GM23338 (cell line): ENCODE data around the gene CACNA1C. TPM values are rescaled to one million over a fixed set of nuclear protein-coding genes. Genes with fewer than 3 reads are reported as not detected.

Source experiments
- ATAC-seq: fragments of 200-7000 bp; cut with Tn5 transposase; 3 replicates; pipeline ENCODE4 v1.9.1; 2020
- DNase-seq: peaks from one replicate; pipeline ENCODE4 v3.0.0-alpha.2; 2015; ENCODE audit warnings: low spot score
- H2AFZ ChIP-seq: fragments of 200-600 bp; sonication (generic); 2 replicates; pipeline ENCODE4 v1.8.0; 2016; ENCODE audit warnings: antibody characterized with exemption, mild to moderate bottlenecking, moderate library complexity
- H3F3A ChIP-seq: fragments of 200-600 bp; sonication (generic); replicated peaks from 2 replicates; pipeline ENCODE4 v1.8.0; 2017; ENCODE audit warnings: antibody characterized with exemption, mixed run types, low read depth
- H3K27ac ChIP-seq: fragments of 200-600 bp; sonication (generic); 2 replicates; pipeline ENCODE4 v1.6.1; 2016; ENCODE audit warnings: low read depth
- H3K27me3 ChIP-seq: fragments of 200-600 bp; sonication (generic); 2 replicates; pipeline ENCODE4 v1.8.0; 2016; ENCODE audit warnings: mild to moderate bottlenecking, mixed run types, moderate library complexity; ENCODE audit not compliant: insufficient read depth
- H3K36me3 ChIP-seq: fragments of 200-600 bp; sonication (generic); 2 replicates; pipeline ENCODE4 v1.8.0; 2016; ENCODE audit warnings: mild to moderate bottlenecking; ENCODE audit not compliant: insufficient read depth
- H3K4me1 ChIP-seq: fragments of 200-600 bp; sonication (generic); 2 replicates; pipeline ENCODE4 v1.8.0; 2016; ENCODE audit warnings: mild to moderate bottlenecking, moderate library complexity; ENCODE audit not compliant: insufficient read depth
- H3K4me2 ChIP-seq: fragments of 200-600 bp; sonication (generic); 2 replicates; pipeline ENCODE4 v1.7.1; 2017; ENCODE audit warnings: mixed run types
- H3K4me3 ChIP-seq: fragments of 200-600 bp; sonication (generic); 2 replicates; pipeline ENCODE4 v1.6.1; 2016; ENCODE audit warnings: mixed run types
- H3K79me2 ChIP-seq: fragments of 200-600 bp; sonication (generic); replicated peaks from 2 replicates; pipeline ENCODE4 v1.8.0; 2017; ENCODE audit warnings: mild to moderate bottlenecking; ENCODE audit not compliant: insufficient read depth
- H3K9me2 ChIP-seq: fragments of 200-600 bp; sonication (generic); 2 replicates; pipeline ENCODE4 v1.8.0; 2017; ENCODE audit not compliant: insufficient read depth
- H4K20me1 ChIP-seq: fragments of 200-600 bp; sonication (generic); replicated peaks from 2 replicates; pipeline ENCODE4 v1.8.0; 2017; ENCODE audit warnings: mild to moderate bottlenecking; ENCODE audit not compliant: insufficient read depth
- H3K27ac Mint-ChIP-seq: 2 replicates; pipeline ENCODE4 v1.8.0; 2020; ENCODE audit warnings: inconsistent platforms, mild to moderate bottlenecking, moderate library complexity, mixed read lengths
- H3K27me3 Mint-ChIP-seq: 3 replicates; pipeline ENCODE4 v1.8.0; 2022; ENCODE audit warnings: low read depth, mild to moderate bottlenecking, moderate library complexity, mixed read lengths, inconsistent platforms; ENCODE audit not compliant: insufficient read depth, poor library complexity
- H3K36me3 Mint-ChIP-seq: 3 replicates; pipeline ENCODE4 v1.8.0; 2021; ENCODE audit warnings: low read depth, mild to moderate bottlenecking, inconsistent platforms, moderate library complexity, mixed read lengths
- H3K4me1 Mint-ChIP-seq: 3 replicates; pipeline ENCODE4 v1.8.0; 2020; ENCODE audit warnings: mild to moderate bottlenecking, inconsistent platforms, mixed read lengths
- H3K4me3 Mint-ChIP-seq: 3 replicates; pipeline ENCODE4 v1.8.0; 2021; ENCODE audit warnings: moderate library complexity, mild to moderate bottlenecking, inconsistent platforms, mixed read lengths
- H3K9me3 Mint-ChIP-seq: 3 replicates; pipeline ENCODE4 v1.8.0; 2020; ENCODE audit warnings: moderate library complexity, mild to moderate bottlenecking, inconsistent platforms, mixed read lengths
- CREB1 ChIP-seq: fragments of 250-450 bp; sonication (Bioruptor Pico); IDR thresholded peaks from 2 replicates; pipeline ENCODE4 v1.5.0; 2020; ENCODE audit warnings: low read depth, mild to moderate bottlenecking, moderate library complexity
- ETS1 ChIP-seq: IDR thresholded peaks from 2 replicates; pipeline ENCODE4 v1.6.1; 2016; ENCODE audit warnings: antibody characterized with exemption
- EZH2 ChIP-seq: fragments of 200-600 bp; sonication (generic); IDR thresholded peaks from one replicate; pipeline ENCODE4 v1.8.0; 2017; ENCODE audit warnings: antibody characterized with exemption, mild to moderate bottlenecking, low read depth; ENCODE audit not compliant: unreplicated experiment
- EZH2phosphoT487 ChIP-seq: fragments of 200-600 bp; sonication (generic); IDR thresholded peaks from one replicate; pipeline ENCODE4 v1.8.1; 2018; ENCODE audit warnings: antibody characterized with exemption; ENCODE audit not compliant: unreplicated experiment
- POLR2AphosphoS5 ChIP-seq: IDR thresholded peaks from 2 replicates; pipeline ENCODE4 v1.6.1; 2016; ENCODE audit warnings: antibody characterized with exemption, low read depth
- REST ChIP-seq: IDR thresholded peaks from one replicate; pipeline ENCODE4 v1.6.1; 2018; ENCODE audit warnings: antibody characterized with exemption; ENCODE audit not compliant: unreplicated experiment
- STAT1 ChIP-seq: IDR thresholded peaks from one replicate; pipeline ENCODE4 v1.6.1; 2016; ENCODE audit warnings: antibody characterized with exemption; ENCODE audit not compliant: unreplicated experiment
- ZNF114 ChIP-seq: fragments of 250-450 bp; sonication (Bioruptor Pico); IDR thresholded peaks from 2 replicates; pipeline ENCODE4 v1.5.0; 2020; ENCODE audit warnings: mild to moderate bottlenecking, moderate library complexity
- polyA plus RNA-seq: library from polyadenylated mRNA; unstranded; fragments of >200 nt; fragmentation: Nextera tagmentation; extraction: Ambion mirVana; gene quantifications from 2 replicates; pipeline ENCODE4 v1.2.1, GENCODE V29; 2016
- total RNA-seq: library from RNA; depleted of rRNA; stranded (reverse); fragments of >200 nt; shearing (Covaris generic); gene quantifications from 2 replicates; pipeline ENCODE4 v1.2.3, GENCODE V29; 2014
- TF ChIP-seq, protein P1 (sequence below): fragments of 250-450 bp; sonication (Bioruptor Pico); IDR thresholded peaks from 2 replicates; pipeline ENCODE4 v1.5.0; 2020; ENCODE audit warnings: mild to moderate bottlenecking, moderate library complexity

CACNA1C gene
- total and polyA plus RNA-seq, 2 experiments from 2014 or later: 0.78 to 2.1 TPM

DNA sequence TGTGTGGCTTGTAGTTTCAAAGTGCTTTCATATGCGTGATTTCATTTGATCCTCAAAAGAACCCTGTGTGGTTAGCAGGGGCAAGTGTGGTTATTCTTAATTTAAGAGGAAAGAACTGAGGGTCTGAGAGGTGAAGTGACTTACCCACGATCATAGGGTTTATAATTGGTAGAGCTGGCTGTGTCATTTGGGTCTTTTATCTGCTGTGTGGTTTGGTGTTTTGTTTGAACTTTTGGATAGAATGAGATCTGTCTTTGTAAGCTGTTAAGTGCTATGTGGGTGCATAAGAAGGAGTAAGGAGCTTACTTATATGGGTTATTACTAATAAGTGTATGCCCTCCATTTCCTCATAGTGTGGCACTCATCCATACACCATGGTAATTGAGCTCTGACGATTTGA is 190.0 kb downstream of the CACNA1C start (continued):
- TF ChIP-seq ZNF114 (CRISPR knock-in tag): no peak
- no peak for TF ChIP-seq EZH2
- no peak for TF ChIP-seq STAT1
- no peak for TF ChIP-seq ETS1
- no peak for TF ChIP-seq CREB1 (CRISPR knock-in tag)

DNA sequence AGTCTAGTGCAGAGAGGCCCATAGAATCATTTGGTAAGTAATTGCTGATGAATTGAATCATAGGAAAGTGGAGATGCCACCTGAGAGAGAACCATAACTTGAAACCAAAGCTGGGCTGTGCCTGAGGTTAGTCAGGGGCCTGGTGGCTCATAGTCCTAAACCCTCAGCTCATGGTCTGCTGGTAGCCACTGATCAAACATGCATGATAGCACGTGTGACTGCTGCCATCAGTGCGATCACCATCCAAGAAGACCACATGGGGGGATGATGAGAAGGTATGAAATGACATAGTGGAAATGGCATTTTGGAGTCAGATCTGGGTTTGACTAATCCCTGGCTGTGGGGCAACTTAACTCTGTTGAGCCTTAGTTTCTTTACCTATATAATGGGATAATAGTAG is 190.5 kb downstream of the CACNA1C start:
- peaks cover 59% of the 10 kb centered on the region for H3K4me1 Mint-ChIP-seq
- no peaks in the 10 kb centered on the region for H3K36me3 Mint-ChIP-seq
- Histone ChIP-seq H3K4me1 (peaks cover 30% of the 10 kb centered on the region), H3K27ac (0 out of 2 replicates have a peak overlapping the region, but pooled peaks have one; percentile 27), H3K4me2 (peak overlapping the region; percentile 56), H2AFZ (no peak overlapping the region), H3K36me3 (no peaks in the 10 kb centered on the region), H4K20me1 (no peaks in the 10 kb centered on the region), H3K4me3 (no peak overlapping the region), H3K79me2 (no peaks in the 10 kb centered on the region), H3K9me2 (no peaks in the 10 kb centered on the region), H3F3A (no peaks in the 10 kb centered on the region), H3K27me3 (no peaks in the 10 kb centered on the region)
- no peaks in the 10 kb centered on the region for H3K9me3 Mint-ChIP-seq
- ATAC-seq: no peak
- no peak for DNase-seq
- H3K27ac Mint-ChIP-seq: no peak overlapping the region
- peaks cover 2% of the 10 kb centered on the region for H3K27me3 Mint-ChIP-seq
- no peak overlapping the region for H3K4me3 Mint-ChIP-seq
- TF ChIP-seq, protein P1, sequence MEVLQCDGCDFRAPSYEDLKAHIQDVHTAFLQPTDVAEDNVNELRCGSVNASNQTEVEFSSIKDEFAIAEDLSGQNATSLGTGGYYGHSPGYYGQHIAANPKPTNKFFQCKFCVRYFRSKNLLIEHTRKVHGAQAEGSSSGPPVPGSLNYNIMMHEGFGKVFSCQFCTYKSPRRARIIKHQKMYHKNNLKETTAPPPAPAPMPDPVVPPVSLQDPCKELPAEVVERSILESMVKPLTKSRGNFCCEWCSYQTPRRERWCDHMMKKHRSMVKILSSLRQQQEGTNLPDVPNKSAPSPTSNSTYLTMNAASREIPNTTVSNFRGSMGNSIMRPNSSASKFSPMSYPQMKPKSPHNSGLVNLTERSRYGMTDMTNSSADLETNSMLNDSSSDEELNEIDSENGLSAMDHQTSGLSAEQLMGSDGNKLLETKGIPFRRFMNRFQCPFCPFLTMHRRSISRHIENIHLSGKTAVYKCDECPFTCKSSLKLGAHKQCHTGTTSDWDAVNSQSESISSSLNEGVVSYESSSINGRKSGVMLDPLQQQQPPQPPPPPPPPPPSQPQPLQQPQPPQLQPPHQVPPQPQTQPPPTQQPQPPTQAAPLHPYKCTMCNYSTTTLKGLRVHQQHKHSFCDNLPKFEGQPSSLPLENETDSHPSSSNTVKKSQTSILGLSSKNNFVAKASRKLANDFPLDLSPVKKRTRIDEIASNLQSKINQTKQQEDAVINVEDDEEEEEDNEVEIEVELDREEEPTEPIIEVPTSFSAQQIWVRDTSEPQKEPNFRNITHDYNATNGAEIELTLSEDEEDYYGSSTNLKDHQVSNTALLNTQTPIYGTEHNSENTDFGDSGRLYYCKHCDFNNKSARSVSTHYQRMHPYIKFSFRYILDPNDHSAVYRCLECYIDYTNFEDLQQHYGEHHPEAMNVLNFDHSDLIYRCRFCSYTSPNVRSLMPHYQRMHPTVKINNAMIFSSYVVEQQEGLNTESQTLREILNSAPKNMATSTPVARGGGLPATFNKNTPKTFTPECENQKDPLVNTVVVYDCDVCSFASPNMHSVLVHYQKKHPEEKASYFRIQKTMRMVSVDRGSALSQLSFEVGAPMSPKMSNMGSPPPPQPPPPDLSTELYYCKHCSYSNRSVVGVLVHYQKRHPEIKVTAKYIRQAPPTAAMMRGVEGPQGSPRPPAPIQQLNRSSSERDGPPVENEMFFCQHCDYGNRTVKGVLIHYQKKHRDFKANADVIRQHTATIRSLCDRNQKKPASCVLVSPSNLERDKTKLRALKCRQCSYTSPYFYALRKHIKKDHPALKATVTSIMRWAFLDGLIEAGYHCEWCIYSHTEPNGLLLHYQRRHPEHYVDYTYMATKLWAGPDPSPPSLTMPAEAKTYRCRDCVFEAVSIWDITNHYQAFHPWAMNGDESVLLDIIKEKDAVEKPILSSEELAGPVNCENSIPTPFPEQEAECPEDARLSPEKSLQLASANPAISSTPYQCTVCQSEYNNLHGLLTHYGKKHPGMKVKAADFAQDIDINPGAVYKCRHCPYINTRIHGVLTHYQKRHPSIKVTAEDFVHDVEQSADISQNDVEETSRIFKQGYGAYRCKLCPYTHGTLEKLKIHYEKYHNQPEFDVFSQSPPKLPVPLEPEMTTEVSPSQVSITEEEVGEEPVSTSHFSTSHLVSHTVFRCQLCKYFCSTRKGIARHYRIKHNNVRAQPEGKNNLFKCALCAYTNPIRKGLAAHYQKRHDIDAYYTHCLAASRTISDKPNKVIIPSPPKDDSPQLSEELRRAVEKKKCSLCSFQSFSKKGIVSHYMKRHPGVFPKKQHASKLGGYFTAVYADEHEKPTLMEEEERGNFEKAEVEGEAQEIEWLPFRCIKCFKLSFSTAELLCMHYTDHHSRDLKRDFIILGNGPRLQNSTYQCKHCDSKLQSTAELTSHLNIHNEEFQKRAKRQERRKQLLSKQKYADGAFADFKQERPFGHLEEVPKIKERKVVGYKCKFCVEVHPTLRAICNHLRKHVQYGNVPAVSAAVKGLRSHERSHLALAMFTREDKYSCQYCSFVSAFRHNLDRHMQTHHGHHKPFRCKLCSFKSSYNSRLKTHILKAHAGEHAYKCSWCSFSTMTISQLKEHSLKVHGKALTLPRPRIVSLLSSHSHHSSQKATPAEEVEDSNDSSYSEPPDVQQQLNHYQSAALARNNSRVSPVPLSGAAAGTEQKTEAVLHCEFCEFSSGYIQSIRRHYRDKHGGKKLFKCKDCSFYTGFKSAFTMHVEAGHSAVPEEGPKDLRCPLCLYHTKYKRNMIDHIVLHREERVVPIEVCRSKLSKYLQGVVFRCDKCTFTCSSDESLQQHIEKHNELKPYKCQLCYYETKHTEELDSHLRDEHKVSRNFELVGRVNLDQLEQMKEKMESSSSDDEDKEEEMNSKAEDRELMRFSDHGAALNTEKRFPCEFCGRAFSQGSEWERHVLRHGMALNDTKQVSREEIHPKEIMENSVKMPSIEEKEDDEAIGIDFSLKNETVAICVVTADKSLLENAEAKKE (CRISPR knock-in tag): no peak
- no peak for TF ChIP-seq EZH2phosphoT487
- no peak for TF ChIP-seq REST
- no peak for TF ChIP-seq POLR2AphosphoS5
